Endothelial cell of umbilical vein (primary cell): ENCODE data around the gene WNT11. TPM values are rescaled to one million over a fixed set of nuclear protein-coding genes. Genes with fewer than 3 reads are reported as not detected.

Experiments used
- BruUV-seq: library from RNA; stranded (reverse); fragments of 400-500 nt; replicated peaks from 2 replicates; lab custom pipeline; 2021; lab: Mats Ljungman, UMichigan
- CTCF ChIA-PET: fragments of 300-600, 350-600 bp; sonication (Branson Sonifier 250); formaldehyde crosslinking; loops from one replicate; lab custom pipeline; 2021; ENCODE audit warnings: antibody characterized with exemption, inconsistent platforms; lab: Charles Lee
- POLR2A ChIA-PET: fragments of 300-600, 350-600 bp; sonication (Branson Sonifier 250); formaldehyde crosslinking; loops from one replicate; lab custom pipeline; 2021; ENCODE audit warnings: antibody characterized with exemption, inconsistent platforms; lab: Charles Lee
- DNase-seq: peaks from one replicate; pipeline ENCODE4 v3.0.0-alpha.2; 2011; ENCODE audit warnings: low read depth, low spot score
- FAIRE-seq: peaks from 2 replicates; lab custom pipeline; 2011; peaks lifted over from hg19 to GRCh38; lab: Jason Lieb, UNC
- H2AFZ ChIP-seq: 2 replicates; pipeline ENCODE4 v1.6.0; 2012; ENCODE audit warnings: low read depth, low read length, control low read depth, inconsistent platforms
- H3K27ac ChIP-seq: 2 replicates; pipeline ENCODE4 v1.5.1; 2011; ENCODE audit warnings: low read depth, mild to moderate bottlenecking, control low read depth, low read length, moderate library complexity; ENCODE audit not compliant: insufficient read depth
- H3K27me3 ChIP-seq, 2 experiments: 2 replicates each; pipeline versions ENCODE4 v1.6.0 to v1.6.1; 2011; ENCODE audit warnings: low read length in 2 of 2, mixed read lengths in 1 of 2; ENCODE audit not compliant: control insufficient read depth in 2 of 2, insufficient read depth in 2 of 2
- H3K36me3 ChIP-seq, 2 experiments: 2 replicates in 1 of 2; 3 replicates in 1 of 2; pipeline ENCODE4 v1.5.1; 2011; ENCODE audit warnings: low read length in 2 of 2, mild to moderate bottlenecking in 1 of 2, moderate library complexity in 1 of 2; ENCODE audit not compliant: control insufficient read depth in 2 of 2, insufficient read depth in 2 of 2; ENCODE audit errors: extremely low read depth in 1 of 2
- H3K4me1 ChIP-seq: 3 replicates; pipeline ENCODE4 v1.5.1; 2011; ENCODE audit warnings: mild to moderate bottlenecking, low read length; ENCODE audit not compliant: control insufficient read depth, insufficient read depth; ENCODE audit errors: extremely low read depth
- H3K4me2 ChIP-seq: 2 replicates; pipeline ENCODE4 v1.6.1; 2011; ENCODE audit warnings: low read length, control low read depth, mixed read lengths; ENCODE audit not compliant: insufficient read depth
- H3K4me3 ChIP-seq, 3 experiments: fragments of 200-600 bp in 1 of 3; sonication (generic), shearing (Covaris generic) in 1 of 3; replicated peaks in 1 of 3; 2 replicates each; pipeline ENCODE4 v1.5.1; 2011 to 2016; ENCODE audit warnings: control low read depth in 3 of 3, low read length in 3 of 3, mild to moderate bottlenecking in 2 of 3, inconsistent platforms in 1 of 3, low read depth in 1 of 3, moderate library complexity in 1 of 3; ENCODE audit not compliant: insufficient read depth in 1 of 3
- H3K79me2 ChIP-seq: 2 replicates; pipeline ENCODE4 v1.6.0; 2012; ENCODE audit warnings: low read length, inconsistent platforms; ENCODE audit not compliant: control insufficient read depth, insufficient read depth
- H3K9ac ChIP-seq: replicated peaks from 2 replicates; pipeline ENCODE3; 2011; ENCODE audit warnings: low read length, control low read depth; ENCODE audit not compliant: insufficient read depth; ENCODE audit errors: extremely low read depth
- H3K9me1 ChIP-seq: replicated peaks from 3 replicates; pipeline ENCODE4 v1.6.0; 2011; ENCODE audit warnings: mild to moderate bottlenecking, low read length; ENCODE audit not compliant: control insufficient read depth, insufficient read depth; ENCODE audit errors: extremely low read depth
- H3K9me3 ChIP-seq: replicated peaks from 2 replicates; pipeline ENCODE4 v1.5.1; 2012; ENCODE audit warnings: low read length, inconsistent platforms; ENCODE audit not compliant: control insufficient read depth, insufficient read depth
- H4K20me1 ChIP-seq: replicated peaks from 2 replicates; pipeline ENCODE3; 2011; ENCODE audit warnings: mild to moderate bottlenecking, low read length; ENCODE audit not compliant: control insufficient read depth, insufficient read depth; ENCODE audit errors: extremely low read depth
- CTCF ChIP-seq, 2 donors: IDR thresholded peaks; 1 replicate in 1 of 2; 2 replicates in 1 of 2; pipeline ENCODE4 v1.5.1; 2011; ENCODE audit warnings: low read length in 2 of 2, mild to moderate bottlenecking in 2 of 2, moderate library complexity in 2 of 2, control low read depth in 1 of 2, inconsistent platforms in 1 of 2, low read depth in 1 of 2; ENCODE audit not compliant: insufficient read depth in 1 of 2; ENCODE audit errors: extremely low read depth in 1 of 2
- EZH2 ChIP-seq: IDR thresholded peaks from 2 replicates; pipeline ENCODE4 v1.6.1; 2012; ENCODE audit warnings: borderline replicate concordance, low read depth, mild to moderate bottlenecking, moderate library complexity, low read length, inconsistent platforms; ENCODE audit not compliant: severe bottlenecking
- FOS ChIP-seq: IDR thresholded peaks from 2 replicates; pipeline ENCODE4 v1.6.1; 2011; ENCODE audit warnings: mild to moderate bottlenecking, low read length, moderate library complexity, borderline replicate concordance; ENCODE audit not compliant: insufficient read depth
- GATA2 ChIP-seq: IDR thresholded peaks from 2 replicates; pipeline ENCODE4 v1.7.0; 2011; ENCODE audit warnings: low read depth, mild to moderate bottlenecking, moderate library complexity, mixed read lengths, low read length; ENCODE audit not compliant: insufficient read length, insufficient read depth
- JUN ChIP-seq: IDR thresholded peaks from 2 replicates; pipeline ENCODE4 v1.6.1; 2011; ENCODE audit warnings: borderline replicate concordance, low read depth; ENCODE audit not compliant: insufficient read length, insufficient read depth
- MAX ChIP-seq: IDR thresholded peaks from 2 replicates; pipeline ENCODE4 v1.6.1; 2011; ENCODE audit not compliant: insufficient read depth, insufficient read length
- MYC ChIP-seq: IDR thresholded peaks from one replicate; pipeline ENCODE4 v1.6.1; 2011; ENCODE audit warnings: mild to moderate bottlenecking, low read depth, low read length
- POLR2A ChIP-seq: IDR thresholded peaks from 2 replicates; pipeline ENCODE4 v1.6.1; 2012; ENCODE audit warnings: low read depth, mild to moderate bottlenecking, control low read depth, low read length
- POLR2AphosphoS5 ChIP-seq: IDR thresholded peaks from 2 replicates; pipeline ENCODE4 v1.6.1; 2012; ENCODE audit warnings: low read depth, mild to moderate bottlenecking, control low read depth, low read length, moderate library complexity; ENCODE audit not compliant: insufficient read depth
- dilution Hi-C: fragments of 300-500 bp; cut with MboI; formaldehyde crosslinking; loops from one replicate; pipeline ENCODE4 v1.15.0; 2019; ENCODE audit warnings: low sequenced_read_pairs; ENCODE audit not compliant: extremely low pct_ligation_motif_present
- intact Hi-C: fragments of 100-400 bp; cut with micrococcal nuclease; formaldehyde crosslinking; loops from one replicate; pipeline ENCODE4 v1.10.0; 2022
- polyA plus RNA-seq, 4 experiments: library from polyadenylated mRNA; depleted of rRNA in 3 of 4; stranded (reverse) in 3 of 4; unstranded in 1 of 4; fragments of >200 nt; gene quantifications; 2 replicates each; pipeline versions ENCODE4 v1.2.1 to v1.2.3, GENCODE V29; 2011 to 2012; ENCODE audit warnings: missing spikeins in 1 of 4
- total RNA-seq: library from RNA; stranded (reverse); gene quantifications from 2 replicates; pipeline ENCODE4 v1.2.3, GENCODE V29; 2021

Gene WNT11
- total and polyA plus RNA-seq, 2 donors (not counting 3 experiments of a cell fraction or from before 2014, with no cell fraction given), result not detected

GRCh38 chr11:76177250-76177686, 29.0 kb downstream of the WNT11 start:
- POLR2A ChIA-PET, result no interaction called here
- Histone ChIP-seq H2AFZ (no peak overlapping the region), H3K9me3 (no peaks in the 10 kb centered on the region), H3K27me3 (no peaks in the 10 kb centered on the region), H3K9ac (no peak overlapping the region), H3K4me1 (no peaks in the 10 kb centered on the region), H3K4me2 (no peak overlapping the region), H3K27ac (no peak overlapping the region), H3K79me2 (no peaks in the 10 kb centered on the region), H3K9me1 (no peaks in the 10 kb centered on the region), H3K4me3 (no peak overlapping the region), H4K20me1 (no peaks in the 10 kb centered on the region), H3K36me3 (no peaks in the 10 kb centered on the region)
- CTCF ChIA-PET, result no interaction called here
- no peak for FAIRE-seq
- dilution Hi-C loops (no loop called here), intact Hi-C loops (no loop called here)
- no TSS peak for BruUV-seq
- no peak for TF ChIP-seq MYC
- TF ChIP-seq MAX, result no peak
- no peak for TF ChIP-seq EZH2
- no peak for TF ChIP-seq FOS
- DNase-seq, result no peak

GRCh38 chr11:76176463-76176862, 29.8 kb downstream of the WNT11 start:
- DNase-seq (no peak), FAIRE-seq (no peak)
- no peak overlapping the region for H2AFZ ChIP-seq
- no peaks in the 10 kb centered on the region for H3K36me3 ChIP-seq
- no peaks in the 10 kb centered on the region for H3K79me2 ChIP-seq
- intact Hi-C loops, result no loop called here
- no TSS peak for BruUV-seq
- no peaks in the 10 kb centered on the region for H3K27me3 ChIP-seq
- H3K9me1 ChIP-seq, result no peaks in the 10 kb centered on the region
- no peak overlapping the region for H3K27ac ChIP-seq
- H3K4me2 ChIP-seq, result no peak overlapping the region
- H3K4me3 ChIP-seq, result no peak overlapping the region
- H3K9me3 ChIP-seq, result no peaks in the 10 kb centered on the region
- ChIA-PET POLR2A (no interaction called here), CTCF (interaction anchor here (2.0 kb wide), 1 partner anchor 31 kb away, joined by 6 read pairs; no protein-coding TSS in a partner anchor)
- dilution Hi-C loops, result no loop called here
- H4K20me1 ChIP-seq, result no peaks in the 10 kb centered on the region
- H3K9ac ChIP-seq, result no peak overlapping the region
- no peaks in the 10 kb centered on the region for H3K4me1 ChIP-seq
- TF ChIP-seq POLR2A (no peak), CTCF (IDR thresholded peaks at IDR 0.05; ENCODE audit: extremely low read depth in 1 of 2, insufficient read depth in 1 of 2, low read depth in 1 of 2, low read length in 2 of 2) (no peak), POLR2AphosphoS5 (no peak), MYC (no peak), EZH2 (no peak), GATA2 (no peak), FOS (no peak), MAX (no peak), JUN (no peak)
